ENCODE results near the gene TSPAN15. TPM values are rescaled to one million over a fixed set of nuclear protein-coding genes. Genes with fewer than 3 reads are reported as not detected.

The TSPAN15 gene
- polyA plus RNA-seq, 1 donor (not counting 4 experiments of a cell fraction or from before 2014, with no cell fraction given), result 2.1 TPM

- Histone ChIP-seq H3K4me1 (ENCODE audit: control insufficient read depth, extremely low read depth, insufficient read depth, low read length) (peaks cover 22% of the 10 kb centered on the region), H3K36me3 (ENCODE audit: control insufficient read depth in 2 of 2, extremely low read depth in 1 of 2, insufficient read depth in 2 of 2, low read length in 2 of 2) (no peaks in the 10 kb centered on the region), H3K9me3 (ENCODE audit: control insufficient read depth, low read depth, low read length) (no peaks in the 10 kb centered on the region), H3K9ac (ENCODE audit: control insufficient read depth, extremely low read depth, insufficient read depth, low read length) (no peak overlapping the region), H2AFZ (ENCODE audit: control insufficient read depth, low read length) (no peak overlapping the region), H3K4me3 (ENCODE audit: control insufficient read depth in 2 of 3, extremely low read depth in 1 of 3, insufficient read depth in 2 of 3, low read depth in 1 of 3, low read length in 3 of 3) (no peak overlapping the region), H3K27ac (ENCODE audit: control insufficient read depth, insufficient read depth, low read length) (no peak overlapping the region), H3K79me2 (ENCODE audit: control insufficient read depth, insufficient read depth, low read length) (no peaks in the 10 kb centered on the region), H3K4me2 (ENCODE audit: control insufficient read depth, extremely low read depth, insufficient read depth, low read depth, low read length) (no peak overlapping the region), H3K9me1 (ENCODE audit: control insufficient read depth, extremely low read depth, insufficient read depth, low read length) (no peaks in the 10 kb centered on the region), H4K20me1 (ENCODE audit: control insufficient read depth, extremely low read depth, insufficient read depth, low read length) (no peaks in the 10 kb centered on the region), H3K27me3 (ENCODE audit: control insufficient read depth, extremely low read depth, insufficient read depth, low read length) (no peaks in the 10 kb centered on the region)
- dilution Hi-C loops (cut with MboI; ENCODE audit: extremely low pct_ligation_motif_present, low sequenced_read_pairs), result no loop called here
- no peak for TF ChIP-seq EZH2 (IDR thresholded peaks at IDR 0.05; ENCODE audit: low read length)
- TF ChIP-seq CTCF (optimal IDR thresholded peaks at IDR 0.05 in 1 of 3, IDR thresholded peaks at IDR 0.05 in 1 of 3, conservative IDR thresholded peaks at IDR 0.05 in 1 of 3; ENCODE audit: extremely low read depth in 1 of 3, insufficient read depth in 2 of 3, low read length in 3 of 3), result no peak
- FAIRE-seq (no peak), DNase-seq (ENCODE audit: low read depth, low spot score) (no peak)
These were observed 9.4 kb downstream of the TSPAN15 start for GRCh38 chr10:69460576-69461242.

- no peaks in the 10 kb centered on the region for H3K79me2 ChIP-seq (ENCODE audit: control insufficient read depth, insufficient read depth, low read length)
- H3K27ac ChIP-seq (ENCODE audit: control insufficient read depth, insufficient read depth, low read length), result no peak overlapping the region
- FAIRE-seq (no peak), DNase-seq (ENCODE audit: low read depth, low spot score) (no peak)
- no peak overlapping the region for H2AFZ ChIP-seq (ENCODE audit: control insufficient read depth, low read length)
- no peak overlapping the region for H3K9ac ChIP-seq (ENCODE audit: control insufficient read depth, extremely low read depth, insufficient read depth, low read length)
- no peaks in the 10 kb centered on the region for H3K9me3 ChIP-seq (ENCODE audit: control insufficient read depth, low read depth, low read length)
- H4K20me1 ChIP-seq (ENCODE audit: control insufficient read depth, extremely low read depth, insufficient read depth, low read length), result no peaks in the 10 kb centered on the region
- no peaks in the 10 kb centered on the region for H3K27me3 ChIP-seq (ENCODE audit: control insufficient read depth, extremely low read depth, insufficient read depth, low read length)
- TF ChIP-seq CTCF (optimal IDR thresholded peaks at IDR 0.05 in 1 of 3, IDR thresholded peaks at IDR 0.05 in 1 of 3, conservative IDR thresholded peaks at IDR 0.05 in 1 of 3; ENCODE audit: extremely low read depth in 1 of 3, insufficient read depth in 2 of 3, low read length in 3 of 3) (no peak), EZH2 (IDR thresholded peaks at IDR 0.05; ENCODE audit: low read length) (no peak)
- H3K4me2 ChIP-seq (ENCODE audit: control insufficient read depth, extremely low read depth, insufficient read depth, low read depth, low read length), result no peak overlapping the region
- no peaks in the 10 kb centered on the region for H3K9me1 ChIP-seq (ENCODE audit: control insufficient read depth, extremely low read depth, insufficient read depth, low read length)
- H3K4me1 ChIP-seq (ENCODE audit: control insufficient read depth, extremely low read depth, insufficient read depth, low read length), result peaks cover 22% of the 10 kb centered on the region
- no peak overlapping the region for H3K4me3 ChIP-seq (ENCODE audit: control insufficient read depth in 2 of 3, extremely low read depth in 1 of 3, insufficient read depth in 2 of 3, low read depth in 1 of 3, low read length in 3 of 3)
- dilution Hi-C loops (cut with MboI; ENCODE audit: extremely low pct_ligation_motif_present, low sequenced_read_pairs), result no loop called here
- H3K36me3 ChIP-seq (ENCODE audit: control insufficient read depth in 2 of 2, extremely low read depth in 1 of 2, insufficient read depth in 2 of 2, low read length in 2 of 2), result no peaks in the 10 kb centered on the region
These were observed 10.2 kb downstream of the TSPAN15 start for GRCh38 chr10:69461243-69462025.
